LNCaP clone FGC (cell line): ENCODE data around the gene ROBO1.

Experiments used
- DNase-seq: peaks from one replicate; pipeline ENCODE4 v3.0.0-alpha.2; 2011; ENCODE audit warnings: low read depth
- H3K4me3 ChIP-seq: 2 replicates; pipeline ENCODE4 v1.5.1; 2011; ENCODE audit warnings: mild to moderate bottlenecking, low read depth, low read length, control low read depth
- TF ChIP-seq, protein P1 (sequence below): IDR thresholded peaks from 2 replicates; pipeline ENCODE4 v1.5.1; 2012; ENCODE audit warnings: mild to moderate bottlenecking; ENCODE audit not compliant: control insufficient read depth, insufficient read depth; ENCODE audit errors: extremely low read depth

The ROBO1 gene

DNA sequence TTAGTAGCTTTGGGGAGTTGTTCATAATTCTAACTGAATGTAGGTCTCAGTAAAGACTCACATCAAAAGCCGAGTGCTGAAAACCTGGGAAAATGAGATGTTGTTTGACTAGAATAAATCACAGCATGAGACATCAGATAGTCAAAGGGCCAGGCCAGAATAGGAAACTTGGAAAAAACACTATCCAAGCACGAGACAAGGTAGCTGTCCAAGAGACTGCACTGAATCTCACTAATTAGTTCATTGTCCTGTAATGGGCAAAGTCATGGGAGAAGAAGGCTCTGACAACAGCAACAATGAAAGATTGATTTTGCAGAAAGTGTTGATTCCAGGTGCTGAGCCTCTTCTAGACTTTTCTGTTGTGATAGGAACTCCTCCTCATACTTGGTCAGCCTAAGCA lies 314.2 kb downstream of the ROBO1 start:
- no peak for DNase-seq
- TF ChIP-seq, protein P1, sequence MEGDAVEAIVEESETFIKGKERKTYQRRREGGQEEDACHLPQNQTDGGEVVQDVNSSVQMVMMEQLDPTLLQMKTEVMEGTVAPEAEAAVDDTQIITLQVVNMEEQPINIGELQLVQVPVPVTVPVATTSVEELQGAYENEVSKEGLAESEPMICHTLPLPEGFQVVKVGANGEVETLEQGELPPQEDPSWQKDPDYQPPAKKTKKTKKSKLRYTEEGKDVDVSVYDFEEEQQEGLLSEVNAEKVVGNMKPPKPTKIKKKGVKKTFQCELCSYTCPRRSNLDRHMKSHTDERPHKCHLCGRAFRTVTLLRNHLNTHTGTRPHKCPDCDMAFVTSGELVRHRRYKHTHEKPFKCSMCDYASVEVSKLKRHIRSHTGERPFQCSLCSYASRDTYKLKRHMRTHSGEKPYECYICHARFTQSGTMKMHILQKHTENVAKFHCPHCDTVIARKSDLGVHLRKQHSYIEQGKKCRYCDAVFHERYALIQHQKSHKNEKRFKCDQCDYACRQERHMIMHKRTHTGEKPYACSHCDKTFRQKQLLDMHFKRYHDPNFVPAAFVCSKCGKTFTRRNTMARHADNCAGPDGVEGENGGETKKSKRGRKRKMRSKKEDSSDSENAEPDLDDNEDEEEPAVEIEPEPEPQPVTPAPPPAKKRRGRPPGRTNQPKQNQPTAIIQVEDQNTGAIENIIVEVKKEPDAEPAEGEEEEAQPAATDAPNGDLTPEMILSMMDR, result no peak
- H3K4me3 ChIP-seq, result no peak overlapping the region

DNA sequence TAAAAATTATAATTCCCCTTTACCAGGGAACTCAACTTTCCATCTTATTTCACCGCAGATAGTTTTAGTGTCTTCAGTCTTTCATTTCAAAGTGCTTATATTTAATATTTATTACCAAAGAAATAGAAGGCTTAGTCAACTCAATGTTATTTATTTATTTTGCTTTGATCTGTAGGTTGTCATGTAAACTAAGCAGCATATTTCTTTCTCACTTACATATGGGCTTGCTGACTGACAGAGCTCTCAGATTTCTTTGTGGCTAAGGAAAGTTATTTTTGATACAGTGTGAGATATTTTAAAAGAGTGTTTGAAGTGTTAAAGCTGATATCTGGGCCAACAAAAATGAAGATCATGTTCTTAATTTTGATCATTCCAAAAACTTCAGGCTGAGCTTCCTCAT lies 331.4 kb downstream of the ROBO1 start:
- TF ChIP-seq, protein P1, result no peak
- DNase-seq, result no peak
- H3K4me3 ChIP-seq, result no peak overlapping the region

DNA sequence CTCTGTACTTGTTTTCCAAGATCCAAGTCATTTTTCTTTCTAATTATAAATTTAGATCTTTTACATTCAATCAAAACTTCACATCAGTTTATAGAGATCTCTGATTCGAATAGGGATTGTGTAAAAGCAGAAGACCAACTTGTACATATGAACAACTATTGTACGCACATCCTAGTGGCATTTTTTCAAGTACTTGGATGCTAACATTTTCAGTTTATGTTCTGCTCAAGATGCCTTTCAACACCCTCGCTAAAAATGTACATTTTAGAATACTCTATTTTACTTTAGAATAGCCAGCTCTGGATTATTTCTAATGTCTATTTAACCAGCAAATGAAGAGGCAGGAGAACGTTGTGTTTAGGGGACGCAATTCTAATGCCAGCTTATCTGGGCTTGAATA lies 340.7 kb downstream of the ROBO1 start:
- no peak for DNase-seq
- TF ChIP-seq, protein P1, result no peak
- no peak overlapping the region for H3K4me3 ChIP-seq

DNA sequence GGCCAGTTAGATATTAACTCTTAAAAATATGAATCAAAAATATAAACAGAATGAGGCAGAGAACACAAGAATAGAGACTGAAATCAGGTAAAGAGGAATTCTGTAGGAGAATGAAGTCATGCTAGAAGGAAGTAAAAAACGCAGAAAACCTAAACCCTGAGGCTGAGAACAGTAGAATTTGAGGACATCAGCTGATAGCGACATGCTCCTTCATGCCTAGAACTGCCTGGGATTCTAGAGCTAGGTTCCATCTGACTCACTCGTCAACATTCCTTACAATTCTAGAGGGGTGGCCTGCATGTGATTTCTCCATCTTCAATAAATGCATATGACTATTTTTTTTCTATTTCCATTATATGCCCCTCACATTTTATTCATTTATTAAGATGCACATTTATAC lies 343.0 kb downstream of the ROBO1 start:
- no peak for DNase-seq
- TF ChIP-seq, protein P1, result no peak

DNA sequence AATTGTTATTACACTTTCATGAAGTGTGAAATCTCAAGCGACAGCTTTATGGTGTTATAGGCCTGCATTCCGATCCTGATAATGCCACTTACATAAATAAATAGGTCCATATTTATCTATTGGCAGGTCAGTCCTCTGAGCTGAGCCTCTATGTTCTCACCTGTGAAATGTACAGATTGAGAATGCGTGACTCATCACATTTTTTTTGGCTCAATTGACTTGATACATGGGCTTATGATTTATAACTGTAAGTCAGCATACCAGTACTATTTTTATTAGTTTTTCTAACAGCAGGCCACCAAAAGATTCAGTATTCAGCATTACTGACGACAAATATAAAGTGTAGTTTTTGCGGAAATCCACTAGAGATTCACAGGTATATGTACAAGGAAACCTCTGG lies 344.4 kb downstream of the ROBO1 start:
- TF ChIP-seq, protein P1, result no peak
- no peak for DNase-seq
- H3K4me3 ChIP-seq, result no peak overlapping the region

More for the DNA sequence above, 343.0 kb downstream of the ROBO1 start:
- no peak overlapping the region for H3K4me3 ChIP-seq

DNA sequence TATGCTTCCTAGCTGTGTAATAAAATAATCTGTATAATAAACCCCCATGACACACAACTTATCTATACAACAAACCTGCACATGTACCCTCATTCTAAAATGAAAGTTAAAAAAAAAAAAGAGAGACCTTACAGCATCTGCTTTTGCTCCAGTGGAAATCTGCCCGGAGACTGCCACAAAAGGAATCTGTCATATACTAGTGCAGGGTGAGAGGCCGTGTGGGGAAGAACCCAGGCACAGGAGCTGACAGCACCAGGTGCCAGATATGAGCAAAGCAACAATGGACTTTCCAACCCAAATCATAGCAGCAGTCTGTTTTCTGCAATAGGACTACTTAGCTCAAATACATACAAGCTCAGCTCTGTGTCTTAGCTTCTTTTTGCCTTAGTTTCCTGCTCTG lies 346.5 kb downstream of the ROBO1 start:
- H3K4me3 ChIP-seq, result no peak overlapping the region
- no peak for DNase-seq
- TF ChIP-seq, protein P1, result no peak

DNA sequence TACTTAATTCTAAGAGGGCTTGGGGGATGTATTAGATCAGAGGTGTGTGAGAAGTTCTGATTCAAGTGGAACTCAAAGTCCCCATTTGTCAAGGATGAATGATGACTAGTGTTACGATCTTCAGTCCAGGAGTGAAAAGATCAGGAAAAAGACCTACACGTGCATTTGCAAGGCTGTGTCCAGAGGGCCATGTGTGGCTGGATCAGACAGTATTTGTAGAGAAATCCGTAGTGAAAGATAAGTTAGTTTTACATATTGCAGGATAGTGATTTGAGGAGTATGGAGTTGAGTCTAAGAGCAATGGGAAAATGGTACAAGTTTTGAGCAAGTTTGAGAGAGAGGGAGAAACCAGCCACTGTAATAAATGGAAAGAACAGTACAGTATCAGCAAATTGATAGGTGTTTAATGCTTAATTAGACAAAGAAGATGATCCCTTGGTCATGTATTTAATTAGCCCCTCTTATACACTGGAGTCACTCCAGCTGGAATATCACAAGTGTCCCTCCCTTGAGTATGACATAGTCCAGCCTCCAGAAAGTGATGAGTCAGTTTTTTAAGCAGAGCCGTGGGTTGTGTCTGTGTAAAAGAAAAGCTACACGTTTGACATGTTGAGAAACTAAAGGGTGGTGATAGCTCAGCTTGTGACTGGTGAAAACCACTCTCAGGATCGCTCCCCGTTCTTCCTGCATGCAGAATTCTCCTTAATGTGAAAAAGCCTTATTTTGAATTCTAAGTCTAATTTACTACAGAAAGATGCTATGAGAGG lies 348.8 kb downstream of the ROBO1 start:
- no peak for DNase-seq
- no peak overlapping the region for H3K4me3 ChIP-seq
- TF ChIP-seq, protein P1, result no peak
